ENCODE data around the gene MINAR1.

The MINAR1 gene

DNA sequence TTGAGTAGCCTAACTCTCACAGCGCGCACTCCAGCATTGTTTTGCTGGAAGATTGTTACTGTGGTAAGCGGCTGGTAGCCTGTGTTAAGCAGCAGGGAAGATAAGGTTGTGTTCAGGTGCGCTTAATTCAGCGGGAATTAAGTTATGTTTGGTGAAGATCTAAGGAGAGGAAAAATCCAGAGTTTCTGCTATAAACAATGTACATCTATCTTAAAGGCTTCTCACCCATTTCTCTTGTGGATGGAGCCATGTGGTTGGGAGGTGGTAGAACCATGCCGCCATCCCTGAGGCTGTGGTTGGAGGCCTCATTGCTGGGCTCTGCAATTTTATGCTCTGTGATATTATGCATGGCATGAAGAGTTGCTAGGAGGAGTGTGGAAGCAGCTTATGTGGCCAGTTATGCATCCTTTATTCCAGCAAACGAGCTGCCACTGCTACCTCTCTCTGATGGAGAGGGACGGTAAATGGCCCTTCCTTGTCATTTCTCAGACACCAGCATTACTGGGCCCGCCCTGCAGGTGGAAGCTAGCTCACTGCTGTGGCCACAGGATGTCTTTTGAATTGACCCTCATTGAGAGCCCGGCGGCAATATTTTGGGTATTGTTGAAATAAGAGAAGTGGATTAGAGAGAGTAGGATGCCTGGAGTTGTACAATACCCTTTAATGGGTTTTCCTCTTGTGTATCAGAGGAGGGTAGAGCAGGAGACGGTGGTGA lies 1.3 kb downstream of the MINAR1 start:
- no peak for DNase-seq

DNA sequence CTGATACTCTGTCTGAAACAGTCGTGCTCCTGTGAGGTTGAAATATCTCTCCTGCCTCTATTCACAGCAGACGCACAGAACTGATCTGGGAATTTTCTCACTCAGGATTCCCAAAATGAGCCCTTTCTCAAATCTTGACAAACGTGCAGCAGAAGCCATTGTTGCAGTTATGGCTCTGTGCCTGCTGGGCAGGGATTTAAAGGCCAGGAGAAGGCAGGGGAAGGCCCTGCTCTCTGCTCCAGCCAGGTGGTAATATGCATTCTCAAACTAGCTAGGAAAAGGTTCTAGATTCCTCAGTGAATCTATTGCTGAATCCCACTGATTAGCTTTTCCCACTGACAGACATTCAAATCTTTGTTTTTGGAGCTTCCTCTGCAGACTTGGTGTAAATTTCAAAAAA lies 2.2 kb downstream of the MINAR1 start:
- DNase-seq = no peak

DNA sequence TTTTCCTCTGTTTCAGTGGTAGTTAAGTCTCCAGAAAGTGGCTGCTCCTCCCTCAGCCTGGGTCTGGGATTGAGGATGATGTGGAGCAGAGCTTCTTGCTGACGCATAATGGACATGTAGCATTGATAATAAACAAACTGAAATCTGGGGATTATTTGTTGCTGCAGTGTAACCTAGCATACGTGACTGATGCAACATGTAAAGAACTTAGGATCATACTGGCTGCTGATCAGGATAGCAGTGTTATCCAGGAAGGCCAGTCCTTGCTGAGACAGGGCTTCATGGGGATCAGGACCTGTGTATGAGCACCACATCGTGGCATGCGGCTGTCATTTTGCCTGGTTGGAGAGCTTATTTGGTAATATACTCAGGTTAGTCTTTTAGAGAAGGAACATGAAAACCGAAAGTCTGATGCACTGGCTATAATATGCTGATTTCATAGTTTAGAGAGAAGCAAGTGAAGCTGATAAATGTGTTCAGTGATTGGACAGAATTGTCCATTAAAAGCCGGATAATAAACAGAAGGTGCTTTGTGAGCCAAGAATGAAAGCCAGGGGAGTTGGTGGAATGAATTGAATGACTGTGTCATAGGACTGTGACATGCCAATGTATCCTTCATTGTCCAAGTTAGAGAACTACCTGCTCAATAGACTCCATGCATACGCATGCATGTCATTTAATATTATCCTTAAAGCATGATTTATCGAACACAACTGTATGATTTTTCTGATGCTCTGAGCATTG lies 4.1 kb downstream of the MINAR1 start:
- DNase-seq = no peak

DNA sequence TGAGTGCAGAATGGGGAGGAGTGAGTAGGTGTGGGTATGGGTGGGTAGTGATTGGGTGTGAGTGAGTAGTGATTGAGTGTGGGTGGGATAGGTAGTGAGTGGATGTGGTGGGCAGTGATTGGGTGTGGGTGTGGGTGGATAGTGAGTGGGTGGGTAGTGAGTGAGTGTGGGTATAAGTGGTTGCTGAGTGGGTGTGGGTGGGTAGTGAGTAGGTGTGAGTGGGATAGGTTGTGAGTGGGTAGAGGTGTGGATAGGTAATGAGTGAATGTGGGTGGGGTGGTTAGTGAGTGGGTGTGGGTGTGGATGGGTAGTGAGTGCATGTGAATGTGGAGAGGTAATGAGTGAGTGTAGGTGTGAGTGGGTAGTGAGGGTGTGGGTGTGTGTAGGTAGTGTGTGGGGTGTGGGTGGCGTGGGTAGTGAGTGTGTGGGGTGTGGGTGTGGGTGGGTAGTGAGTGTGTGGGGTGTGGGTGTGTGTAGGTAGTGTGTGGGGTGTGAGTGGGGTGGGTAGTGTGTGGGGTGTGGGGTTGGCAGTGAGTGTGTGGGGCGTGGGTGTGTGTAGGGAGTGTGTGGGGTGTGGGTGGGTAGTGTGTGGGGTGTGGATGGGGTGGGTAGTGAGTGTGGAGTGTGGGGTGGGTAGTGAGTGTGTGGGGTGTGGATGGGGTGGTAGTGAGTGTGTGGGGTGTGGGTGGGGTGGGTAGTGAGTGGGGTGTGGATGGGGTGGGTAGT lies 5.3 kb downstream of the MINAR1 start:
- no peak for DNase-seq

DNA sequence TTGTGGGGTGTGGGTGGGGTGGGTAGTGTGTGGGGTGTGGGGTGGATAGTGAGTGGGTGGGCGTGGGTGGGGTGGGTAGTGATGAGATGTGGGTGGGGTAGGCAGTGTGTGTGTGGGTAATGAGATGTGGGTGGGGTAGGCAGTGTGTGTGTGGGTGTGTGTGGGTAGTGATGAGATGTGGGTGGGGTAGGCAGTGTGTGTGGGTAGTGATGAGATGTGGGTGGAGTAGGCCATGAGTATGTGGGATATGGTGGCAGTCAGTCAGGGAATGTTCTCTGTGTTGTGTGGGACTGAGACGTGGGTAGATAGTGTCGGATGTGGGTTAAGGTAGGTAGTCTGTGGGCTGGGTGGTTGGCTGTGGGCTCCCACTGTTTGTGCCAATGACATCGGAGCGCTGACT lies 7.1 kb downstream of the MINAR1 start:
- no peak for DNase-seq

DNA sequence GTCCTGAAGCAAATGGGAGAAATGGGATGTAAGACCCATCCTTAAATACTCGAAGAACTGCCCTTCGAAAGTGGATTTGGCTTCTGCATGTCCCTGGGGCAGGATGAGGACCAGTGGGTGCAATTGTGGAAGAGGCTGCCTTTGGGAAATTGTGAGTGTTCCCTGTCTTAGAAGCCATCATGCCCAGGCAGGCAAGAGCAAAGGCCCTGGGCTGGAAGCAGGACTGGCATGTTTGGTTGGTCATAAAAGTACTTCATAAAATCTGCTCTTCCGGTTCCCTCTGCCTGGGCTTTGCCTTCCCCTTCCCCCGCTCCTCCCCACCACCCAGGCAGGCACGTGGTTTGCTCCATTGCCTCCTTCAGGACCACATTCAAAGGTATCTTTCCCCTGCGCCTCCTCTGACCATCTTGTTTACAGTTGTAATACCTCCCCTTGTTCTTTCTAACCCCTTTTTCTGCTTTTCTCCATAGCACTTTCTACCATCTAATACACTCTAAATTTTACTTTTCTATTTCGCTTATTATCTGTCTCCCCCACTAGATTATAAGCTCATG lies 8.3 kb downstream of the MINAR1 start:
- DNase-seq = no peak

DNA sequence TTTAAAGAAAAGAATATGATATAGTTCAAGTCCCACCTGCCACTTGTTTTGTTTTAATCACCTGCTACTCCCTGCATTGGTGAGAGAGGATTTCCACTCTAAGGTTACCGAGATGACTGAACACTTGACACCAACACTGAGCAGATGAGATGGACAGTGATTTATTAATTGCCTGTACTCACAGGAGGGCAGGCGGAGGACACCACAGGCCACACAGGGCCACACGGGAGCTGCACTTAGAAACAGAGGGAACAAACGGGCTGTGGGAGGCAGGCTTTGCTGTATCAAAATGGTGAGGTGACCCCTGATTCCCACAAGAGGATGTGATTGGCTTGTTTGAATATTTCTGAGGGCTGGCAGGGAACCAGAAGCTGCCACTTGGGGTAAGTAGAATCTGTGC lies 10.8 kb downstream of the MINAR1 start:
- no peak for DNase-seq

DNA sequence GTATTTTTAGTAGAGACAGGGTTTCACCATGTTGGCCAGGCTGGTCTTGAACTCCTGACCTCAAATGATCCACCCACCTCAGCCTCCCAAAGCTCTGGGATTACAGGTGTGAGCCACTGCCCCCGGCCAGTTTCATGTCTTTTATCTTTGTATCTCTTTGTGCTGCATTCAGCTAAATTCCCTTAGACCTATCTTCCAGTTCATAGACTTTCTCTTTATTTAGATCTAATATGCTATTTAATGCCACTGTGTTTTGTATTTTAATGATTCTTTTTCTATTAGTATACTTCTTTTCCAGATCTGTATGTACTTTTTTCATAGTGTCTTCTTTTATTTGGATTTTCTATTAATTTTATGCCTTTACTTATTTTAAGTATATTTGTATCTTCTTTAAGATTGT lies 14.9 kb downstream of the MINAR1 start:
- no peak for DNase-seq

DNA sequence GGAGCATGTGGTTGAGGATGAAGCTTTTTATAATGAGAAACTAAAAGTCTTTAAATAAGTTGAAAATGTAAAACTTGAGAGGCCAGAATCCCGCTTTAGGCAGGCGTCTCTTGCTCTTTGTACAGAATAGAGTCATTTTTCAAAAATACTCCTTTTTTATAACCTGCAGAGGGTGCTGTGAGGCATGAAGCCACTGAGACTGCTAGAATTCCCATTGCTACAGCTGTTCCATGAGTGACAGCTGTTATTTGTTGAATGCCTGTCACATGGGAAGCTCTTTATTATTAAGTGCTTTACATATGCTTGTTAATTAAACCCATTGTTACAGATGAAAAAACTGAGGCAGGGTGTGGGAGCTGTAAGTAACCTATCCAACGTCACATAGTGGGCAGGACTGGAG lies 18.5 kb downstream of the MINAR1 start:
- no peak for DNase-seq

DNA sequence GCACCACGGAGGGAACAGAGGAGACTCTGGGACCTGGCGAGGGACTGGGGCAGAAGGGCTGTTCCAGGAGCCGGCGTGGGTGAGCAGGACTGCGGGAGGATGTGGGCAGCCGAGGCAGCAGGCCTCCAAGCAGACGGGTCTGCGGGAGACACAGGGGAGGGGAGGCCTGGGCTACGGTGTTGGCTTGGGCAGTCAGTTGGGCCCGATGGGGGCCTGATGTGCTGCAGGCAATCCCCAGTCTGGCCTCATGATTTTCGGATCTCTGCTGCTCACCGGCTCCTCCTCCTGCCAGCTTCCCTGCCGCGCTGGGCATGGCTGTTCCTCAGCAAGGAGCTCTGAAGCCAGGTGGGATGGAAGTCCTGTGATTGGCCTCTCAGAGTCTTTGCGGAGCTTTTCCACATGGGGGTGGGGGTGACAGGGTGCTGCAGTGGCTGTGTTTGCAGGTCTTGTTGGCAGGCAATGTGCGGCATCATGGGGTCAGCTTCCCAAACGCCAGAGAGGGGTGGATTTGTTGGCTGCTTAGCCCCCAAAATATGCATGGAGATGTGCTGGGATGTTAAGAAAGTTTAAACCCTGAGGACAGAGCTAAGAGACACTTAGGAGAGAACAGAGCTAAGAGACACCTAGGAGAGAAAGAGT lies 19.3 kb downstream of the MINAR1 start:
- no peak for DNase-seq

DNA sequence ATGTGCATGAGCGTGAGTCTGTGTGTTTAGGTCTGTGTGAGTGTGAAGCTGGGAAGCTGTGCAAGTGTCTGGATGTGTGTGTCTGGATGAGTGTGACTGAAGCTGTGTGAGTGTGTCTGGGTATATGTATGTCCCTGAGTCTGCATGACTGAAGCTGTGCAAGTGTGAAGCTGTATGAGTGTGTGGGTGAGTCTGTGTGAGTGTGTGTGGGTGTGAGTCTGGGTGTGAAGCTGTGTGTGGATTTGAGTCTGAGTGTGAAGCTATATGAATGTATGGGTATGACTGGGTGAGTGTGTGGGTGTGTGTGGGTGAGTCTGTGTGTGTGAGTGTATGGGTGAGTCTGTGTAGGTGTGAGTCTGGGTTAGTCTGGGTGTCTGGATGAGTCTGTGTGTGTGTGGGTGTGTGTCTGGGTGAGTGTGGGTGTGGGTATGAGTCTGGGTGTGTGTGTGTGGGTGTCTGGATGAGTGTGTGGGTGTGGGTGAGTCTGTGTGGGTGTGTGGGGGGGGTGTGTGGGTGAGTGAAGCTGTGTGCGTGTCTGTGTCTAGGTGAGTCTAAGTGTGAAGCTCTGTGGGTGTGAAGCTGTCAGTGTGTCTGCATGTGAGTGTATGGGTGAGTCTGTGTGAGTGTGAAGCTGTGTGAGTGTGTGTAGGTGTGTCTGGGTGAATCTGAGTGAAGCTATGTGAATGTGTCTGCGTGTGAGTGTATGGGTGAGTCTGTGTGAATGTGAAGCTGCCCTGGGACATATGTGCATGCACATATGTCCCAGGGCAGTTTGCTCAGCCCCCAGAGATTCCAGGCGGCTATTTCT lies 20.3 kb downstream of the MINAR1 start:
- DNase-seq = no peak

DNA sequence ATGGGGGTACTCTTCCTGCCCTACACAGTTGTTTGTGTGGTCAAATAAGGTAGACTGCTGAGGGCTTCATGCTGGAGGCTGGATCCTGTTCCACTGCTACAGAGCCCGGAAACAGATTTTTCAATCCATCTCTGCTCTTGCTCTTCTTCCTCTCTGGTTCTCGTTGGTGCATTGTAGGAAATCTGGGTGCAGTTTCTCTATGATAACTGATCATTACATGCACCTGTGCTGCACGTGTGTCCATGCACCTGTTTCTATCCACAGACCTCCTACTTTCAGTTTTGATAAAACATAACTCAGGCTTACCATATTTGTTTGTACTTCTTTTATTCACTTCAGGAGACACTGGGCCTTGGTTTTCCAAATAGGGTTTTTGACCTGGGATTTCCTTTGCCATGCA lies 21.3 kb downstream of the MINAR1 start:
- DNase-seq = no peak

DNA sequence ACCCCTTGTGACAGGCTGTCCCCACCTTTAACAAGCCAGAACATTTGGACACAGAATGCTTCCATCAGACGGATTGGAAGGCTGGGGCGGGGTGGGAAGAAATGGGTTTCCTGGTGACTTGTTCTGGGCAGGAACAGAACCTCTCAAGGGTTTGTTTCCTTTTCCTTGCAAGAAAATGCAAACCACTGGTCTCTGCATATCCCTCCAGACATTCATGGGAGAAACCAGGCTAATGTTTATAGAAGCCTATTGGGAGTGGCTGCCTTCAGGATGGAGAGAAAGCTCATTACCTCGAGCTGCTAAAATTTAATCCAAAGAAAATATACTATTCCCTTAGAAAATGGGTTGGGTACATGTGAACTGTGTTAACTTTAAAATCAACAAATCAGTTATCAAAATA lies 21.9 kb downstream of the MINAR1 start:
- DNase-seq = no peak

DNA sequence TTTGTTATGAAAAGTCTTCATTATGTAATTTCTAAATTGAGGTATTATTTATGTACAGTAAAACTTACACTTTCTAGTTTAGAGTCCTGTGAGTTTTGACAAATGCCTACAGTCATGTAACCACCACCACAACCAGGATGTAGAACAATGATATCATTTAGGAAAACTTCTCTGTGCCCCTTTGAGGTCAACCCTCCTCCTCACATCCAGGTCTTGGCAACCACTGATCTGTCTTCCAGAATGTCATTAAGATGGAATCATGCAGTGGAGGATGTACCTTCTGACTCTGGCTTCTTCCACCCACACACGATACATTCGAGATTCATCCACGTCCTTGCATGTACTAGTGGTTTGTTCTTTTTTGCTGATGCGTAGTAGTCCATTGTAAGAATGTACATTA lies 23.2 kb downstream of the MINAR1 start:
- no peak for DNase-seq

DNA sequence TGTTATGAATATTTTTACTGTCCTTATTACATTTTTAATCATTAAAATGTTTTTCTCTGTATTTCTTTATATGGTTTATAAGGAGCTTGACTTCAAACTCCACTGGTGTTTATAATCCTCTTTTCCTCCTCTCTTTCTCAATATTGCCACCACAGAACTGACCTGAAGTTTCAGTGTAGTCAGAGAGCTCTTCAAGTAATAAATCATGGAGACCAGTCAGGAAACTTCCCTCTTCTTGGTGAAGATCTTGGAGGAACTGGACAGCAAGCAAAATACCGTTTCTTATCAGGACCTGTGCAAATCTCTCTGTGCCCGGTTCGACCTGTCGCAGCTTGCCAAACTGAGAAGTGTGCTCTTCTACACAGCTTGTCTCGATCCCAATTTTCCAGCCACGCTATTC lies 23.8 kb downstream of the MINAR1 start:
- no peak for DNase-seq

DNA sequence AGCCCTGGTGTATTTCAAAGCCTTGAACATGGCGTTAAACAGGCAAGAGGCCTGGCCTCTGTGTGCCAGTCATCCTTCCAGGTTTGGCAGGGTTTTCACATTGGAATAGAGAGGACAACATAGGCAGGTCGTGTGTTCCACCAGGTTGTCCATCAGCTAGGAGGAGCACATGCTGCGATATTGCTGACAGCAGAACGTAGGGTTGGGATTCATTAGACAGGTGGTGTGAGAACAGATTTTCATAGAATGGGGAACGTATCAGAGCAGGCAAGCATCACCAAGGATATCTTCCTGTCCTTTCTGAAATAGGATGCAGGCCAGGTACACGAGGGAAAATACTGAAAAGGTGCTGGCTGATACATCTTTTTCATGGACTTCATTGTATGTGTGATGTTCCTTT lies 26.4 kb downstream of the MINAR1 start:
- DNase-seq = no peak

DNA sequence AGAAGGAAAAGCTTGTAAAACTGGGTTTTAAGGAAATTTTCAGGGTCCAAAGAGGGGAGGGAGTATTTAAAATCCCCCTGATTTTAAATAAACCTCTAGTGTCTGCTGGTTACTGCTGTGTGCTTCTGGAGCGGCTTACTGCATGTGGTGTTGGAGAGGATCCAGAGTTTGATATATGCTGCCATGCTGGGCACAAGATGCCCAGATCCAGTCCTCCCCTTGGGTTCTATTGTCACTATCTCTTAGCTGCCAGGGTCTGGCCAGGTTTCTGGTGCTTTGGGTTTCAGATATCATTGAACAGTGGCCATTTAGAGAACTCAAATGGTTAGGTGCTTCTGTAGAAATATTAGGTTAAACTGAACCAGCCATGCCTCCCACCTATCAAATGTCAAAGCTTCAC lies 27.5 kb downstream of the MINAR1 start:
- DNase-seq = no peak

DNA sequence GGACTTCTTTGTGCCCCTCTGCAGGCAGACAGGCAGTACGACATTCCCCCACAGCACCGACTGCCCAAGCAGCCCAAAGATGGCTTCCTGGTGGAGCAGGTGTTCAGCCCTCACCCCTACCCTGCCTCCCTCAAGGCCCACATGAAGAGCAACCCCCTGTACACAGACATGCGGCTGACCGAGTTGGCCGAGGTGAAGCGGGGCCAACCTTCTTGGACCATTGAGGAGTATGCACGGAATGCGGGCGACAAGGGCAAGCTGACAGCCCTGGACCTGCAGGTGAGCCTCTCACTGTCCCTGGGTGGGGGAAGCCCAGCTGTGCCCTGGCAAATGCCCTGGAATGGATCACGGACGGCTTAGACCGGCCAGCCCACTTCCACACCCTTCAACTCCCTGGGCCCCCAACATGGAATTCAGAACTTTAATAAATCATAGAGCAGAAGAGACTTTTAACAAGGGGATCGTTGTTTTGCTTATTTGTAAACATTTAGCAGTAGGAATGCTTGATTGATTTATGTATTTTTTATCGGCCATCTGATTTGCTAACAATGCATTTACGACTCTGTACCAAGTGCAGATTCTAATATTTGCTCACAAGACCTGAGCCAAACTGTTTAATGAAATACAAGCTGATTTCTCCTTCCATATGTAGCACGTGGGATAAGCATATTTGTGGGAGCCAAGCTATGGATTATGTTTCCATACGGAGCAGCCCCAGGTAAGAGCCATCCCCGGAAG lies 31.1 kb downstream of the MINAR1 start:
- DNase-seq = no peak

DNA sequence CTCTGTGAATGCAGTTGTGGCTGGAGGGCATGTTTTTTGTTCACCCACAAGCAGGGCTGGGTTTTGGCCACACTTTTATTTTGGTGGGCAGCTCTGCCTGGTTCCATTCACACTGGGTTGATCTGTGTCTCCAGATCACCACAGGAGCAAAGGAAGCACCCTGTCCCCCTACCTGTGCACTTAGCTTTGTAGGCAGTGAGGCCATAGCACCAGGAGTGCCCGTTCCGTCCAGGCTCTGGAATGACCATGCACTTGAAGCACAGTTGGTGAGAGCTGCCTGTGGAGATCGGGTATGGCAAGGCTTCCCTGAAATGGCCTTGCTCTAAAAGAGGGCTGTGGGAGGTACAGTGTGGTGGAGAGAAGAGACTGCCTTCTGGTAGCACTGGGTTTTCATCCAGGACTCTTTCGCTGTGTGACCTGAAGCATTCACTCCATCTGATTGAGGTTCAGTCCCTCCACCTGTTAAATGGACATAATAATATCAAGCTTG lies 31.7 kb downstream of the MINAR1 start:
- no peak for DNase-seq

DNA sequence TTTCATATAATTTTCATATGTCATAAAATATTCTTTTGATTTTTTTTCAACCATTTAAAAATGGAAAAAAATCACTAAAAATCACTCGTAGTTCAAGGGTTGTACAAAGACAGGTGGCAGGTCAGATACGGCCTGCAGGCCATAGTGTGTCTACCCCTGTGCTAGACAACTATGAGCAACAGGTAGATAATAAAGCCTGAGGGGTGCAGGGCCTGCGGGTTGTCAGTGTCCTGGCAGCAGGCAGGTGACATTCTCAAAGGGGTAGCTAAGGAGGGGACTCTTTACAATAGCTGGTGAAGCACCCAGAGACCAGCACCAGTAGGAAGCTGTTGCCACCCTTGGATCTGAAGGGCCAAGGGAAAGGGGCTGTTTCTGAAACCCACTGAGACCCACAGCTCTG lies 34.4 kb downstream of the MINAR1 start:
- no peak for DNase-seq

DNA sequence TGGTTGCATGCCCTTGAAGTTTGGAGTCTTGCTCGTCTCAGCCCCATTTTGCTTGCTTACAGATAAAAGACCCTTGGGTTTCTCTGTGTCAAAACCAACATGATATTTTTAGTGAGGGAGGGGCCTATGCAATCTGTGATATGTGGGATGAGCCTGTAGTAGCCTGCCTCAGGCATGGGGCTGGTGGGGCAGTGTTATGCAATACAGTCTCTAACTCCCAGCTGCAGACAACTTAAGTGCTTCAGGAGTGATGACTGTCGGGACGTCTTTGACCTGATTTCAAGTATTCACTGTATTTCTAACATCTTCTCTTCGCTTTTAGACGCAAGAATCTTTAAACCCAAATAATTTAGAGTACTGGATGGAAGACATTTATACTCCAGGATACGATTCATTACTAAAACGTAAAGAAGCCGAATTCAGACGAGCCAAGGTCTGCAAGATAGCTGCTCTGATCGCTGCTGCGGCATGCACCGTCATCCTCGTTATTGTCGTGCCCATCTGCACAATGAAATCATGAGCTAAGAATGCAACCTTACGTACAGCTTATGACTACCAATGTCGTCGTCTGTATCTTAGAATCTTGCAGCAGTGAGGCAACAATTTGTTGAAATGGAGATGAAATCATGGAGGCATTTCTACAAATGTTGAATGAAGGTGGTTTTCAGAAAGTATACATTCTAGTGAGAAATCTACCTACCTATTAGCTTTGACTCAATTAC lies 35.9 kb downstream of the MINAR1 start:
- DNase-seq = no peak
